ENCODE measurements around the gene VGLL4. TPM values are rescaled to one million over a fixed set of nuclear protein-coding genes. Genes with fewer than 3 reads are reported as not detected.

The VGLL4 gene
- polyA plus RNA-seq, 1 donor (not counting 4 experiments of a cell fraction or from before 2014, with no cell fraction given) = 32.6 TPM

DNA sequence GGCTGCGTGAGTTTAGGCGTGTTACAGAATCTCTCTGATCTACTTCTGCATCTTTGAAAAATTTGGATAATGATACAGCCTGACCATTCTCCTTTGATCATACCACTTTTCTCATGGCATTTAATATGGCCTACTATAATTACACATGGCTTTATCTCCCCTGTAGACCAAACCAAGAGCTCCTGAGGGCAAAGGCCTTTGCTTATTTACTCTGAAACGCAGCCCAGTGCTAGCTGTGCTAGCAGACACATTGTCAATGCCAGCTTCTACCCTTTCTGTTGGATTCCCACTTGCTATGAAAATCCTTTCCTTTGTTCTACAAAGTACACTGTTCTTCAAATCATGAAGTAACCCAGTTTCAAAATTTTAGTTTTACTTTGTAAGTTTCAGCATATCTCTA lies 16.5 kb upstream of the VGLL4 start:
- no peaks in the 10 kb centered on the region for H3K9me3 ChIP-seq (ENCODE audit: control insufficient read depth, low read depth, low read length)
- H4K20me1 ChIP-seq (ENCODE audit: control insufficient read depth, extremely low read depth, insufficient read depth, low read length) = peaks cover 6% of the 10 kb centered on the region
- H3K9ac ChIP-seq (ENCODE audit: control insufficient read depth, extremely low read depth, insufficient read depth, low read length) = no peak overlapping the region
- H3K4me3 ChIP-seq (ENCODE audit: control insufficient read depth in 2 of 3, extremely low read depth in 1 of 3, insufficient read depth in 2 of 3, low read depth in 1 of 3, low read length in 3 of 3) = no peak overlapping the region
- TF ChIP-seq EZH2 (IDR thresholded peaks at IDR 0.05; ENCODE audit: low read length) = no peak
- TF ChIP-seq, protein P1, sequence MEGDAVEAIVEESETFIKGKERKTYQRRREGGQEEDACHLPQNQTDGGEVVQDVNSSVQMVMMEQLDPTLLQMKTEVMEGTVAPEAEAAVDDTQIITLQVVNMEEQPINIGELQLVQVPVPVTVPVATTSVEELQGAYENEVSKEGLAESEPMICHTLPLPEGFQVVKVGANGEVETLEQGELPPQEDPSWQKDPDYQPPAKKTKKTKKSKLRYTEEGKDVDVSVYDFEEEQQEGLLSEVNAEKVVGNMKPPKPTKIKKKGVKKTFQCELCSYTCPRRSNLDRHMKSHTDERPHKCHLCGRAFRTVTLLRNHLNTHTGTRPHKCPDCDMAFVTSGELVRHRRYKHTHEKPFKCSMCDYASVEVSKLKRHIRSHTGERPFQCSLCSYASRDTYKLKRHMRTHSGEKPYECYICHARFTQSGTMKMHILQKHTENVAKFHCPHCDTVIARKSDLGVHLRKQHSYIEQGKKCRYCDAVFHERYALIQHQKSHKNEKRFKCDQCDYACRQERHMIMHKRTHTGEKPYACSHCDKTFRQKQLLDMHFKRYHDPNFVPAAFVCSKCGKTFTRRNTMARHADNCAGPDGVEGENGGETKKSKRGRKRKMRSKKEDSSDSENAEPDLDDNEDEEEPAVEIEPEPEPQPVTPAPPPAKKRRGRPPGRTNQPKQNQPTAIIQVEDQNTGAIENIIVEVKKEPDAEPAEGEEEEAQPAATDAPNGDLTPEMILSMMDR (optimal IDR thresholded peaks at IDR 0.05 in 1 of 3, IDR thresholded peaks at IDR 0.05 in 1 of 3, conservative IDR thresholded peaks at IDR 0.05 in 1 of 3; ENCODE audit: extremely low read depth in 1 of 3, insufficient read depth in 2 of 3, low read length in 3 of 3) = no peak
- H3K36me3 ChIP-seq (ENCODE audit: control insufficient read depth in 2 of 2, extremely low read depth in 1 of 2, insufficient read depth in 2 of 2, low read length in 2 of 2) = no peaks in the 10 kb centered on the region
- no peaks in the 10 kb centered on the region for H3K27me3 ChIP-seq (ENCODE audit: control insufficient read depth, extremely low read depth, insufficient read depth, low read length)
- peaks cover 13% of the 10 kb centered on the region for H3K4me1 ChIP-seq (ENCODE audit: control insufficient read depth, extremely low read depth, insufficient read depth, low read length)
- FAIRE-seq (no peak), DNase-seq (ENCODE audit: low read depth, low spot score) (no peak)
- H2AFZ ChIP-seq (ENCODE audit: control insufficient read depth, low read length) = no peak overlapping the region
- peaks cover 2% of the 10 kb centered on the region for H3K9me1 ChIP-seq (ENCODE audit: control insufficient read depth, extremely low read depth, insufficient read depth, low read length)
- peaks cover 69% of the 10 kb centered on the region for H3K79me2 ChIP-seq (ENCODE audit: control insufficient read depth, insufficient read depth, low read length)
- H3K4me2 ChIP-seq (ENCODE audit: control insufficient read depth, extremely low read depth, insufficient read depth, low read depth, low read length) = no peak overlapping the region
- dilution Hi-C loops (cut with MboI; ENCODE audit: extremely low pct_ligation_motif_present, low sequenced_read_pairs) = no loop called here
- no peak overlapping the region for H3K27ac ChIP-seq (ENCODE audit: control insufficient read depth, insufficient read depth, low read length)

DNA sequence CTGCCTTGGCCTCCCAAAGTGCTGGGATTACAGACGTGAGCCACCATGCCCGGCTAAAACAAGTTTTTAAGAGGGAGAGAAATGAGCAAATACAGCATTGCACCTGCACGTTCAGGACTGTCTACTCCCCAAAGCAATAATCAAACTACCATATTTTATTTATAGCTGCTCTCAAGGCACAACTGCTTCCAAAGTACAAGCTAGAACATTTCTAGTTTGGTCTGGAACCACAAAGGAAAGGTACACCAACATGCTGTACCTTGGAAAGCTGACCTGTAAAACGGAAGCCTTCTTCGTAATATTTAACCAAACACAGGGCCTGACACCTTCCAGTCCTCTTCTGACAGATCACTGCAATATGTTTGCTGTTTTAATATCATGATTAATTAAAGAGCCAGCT lies 14.5 kb upstream of the VGLL4 start:
- Histone ChIP-seq H3K4me1 (ENCODE audit: control insufficient read depth, extremely low read depth, insufficient read depth, low read length) (peaks cover 13% of the 10 kb centered on the region), H3K79me2 (ENCODE audit: control insufficient read depth, insufficient read depth, low read length) (peaks cover 78% of the 10 kb centered on the region), H3K36me3 (ENCODE audit: control insufficient read depth in 2 of 2, extremely low read depth in 1 of 2, insufficient read depth in 2 of 2, low read length in 2 of 2) (no peaks in the 10 kb centered on the region), H3K27ac (ENCODE audit: control insufficient read depth, insufficient read depth, low read length) (no peak overlapping the region), H3K4me2 (ENCODE audit: control insufficient read depth, extremely low read depth, insufficient read depth, low read depth, low read length) (no peak overlapping the region), H4K20me1 (ENCODE audit: control insufficient read depth, extremely low read depth, insufficient read depth, low read length) (peaks cover 6% of the 10 kb centered on the region), H3K4me3 (ENCODE audit: control insufficient read depth in 2 of 3, extremely low read depth in 1 of 3, insufficient read depth in 2 of 3, low read depth in 1 of 3, low read length in 3 of 3) (no peak overlapping the region), H3K9ac (ENCODE audit: control insufficient read depth, extremely low read depth, insufficient read depth, low read length) (no peak overlapping the region), H3K9me1 (ENCODE audit: control insufficient read depth, extremely low read depth, insufficient read depth, low read length) (peaks cover 2% of the 10 kb centered on the region), H2AFZ (ENCODE audit: control insufficient read depth, low read length) (no peak overlapping the region), H3K27me3 (ENCODE audit: control insufficient read depth, extremely low read depth, insufficient read depth, low read length) (no peaks in the 10 kb centered on the region), H3K9me3 (ENCODE audit: control insufficient read depth, low read depth, low read length) (no peaks in the 10 kb centered on the region)
- FAIRE-seq (no peak), DNase-seq (ENCODE audit: low read depth, low spot score) (no peak)
- TF ChIP-seq, protein P1 (optimal IDR thresholded peaks at IDR 0.05 in 1 of 3, IDR thresholded peaks at IDR 0.05 in 1 of 3, conservative IDR thresholded peaks at IDR 0.05 in 1 of 3; ENCODE audit: extremely low read depth in 1 of 3, insufficient read depth in 2 of 3, low read length in 3 of 3) = no peak
- no peak for TF ChIP-seq EZH2 (IDR thresholded peaks at IDR 0.05; ENCODE audit: low read length)
- dilution Hi-C loops (cut with MboI; ENCODE audit: extremely low pct_ligation_motif_present, low sequenced_read_pairs) = no loop called here

All from keratinocyte (primary cell).